Stimulated activated CD4-positive, alpha-beta T cell treated with anti-CD3 and anti-CD28 coated beads, TNF-alpha, amount 100 ng/mL, for 24 hours (primary cell): ENCODE data around the gene PEX26.
"Not testable (repeated sequence)": the region's sequence is repeated elsewhere in the genome, so short reads cannot be mapped to it uniquely, and the experiment has no call there.

Experiments used
- DNase-seq, 3 experiments: peaks; one replicate each; pipeline ENCODE4 v3.0.0-alpha.2; 2020; ENCODE audit warnings: low read depth in 3 of 3

PEX26 gene

GRCh38 chr22:18096823-18097222, 19.0 kb downstream of the PEX26 start:
- no peak for DNase-seq

- DNase-seq = no peak
These were observed 23.0 kb downstream of the PEX26 start for GRCh38 chr22:18100781-18101180.

GRCh38 chr22:18101536-18101935, 23.7 kb downstream of the PEX26 start:
- DNase-seq = no peak

DNA sequence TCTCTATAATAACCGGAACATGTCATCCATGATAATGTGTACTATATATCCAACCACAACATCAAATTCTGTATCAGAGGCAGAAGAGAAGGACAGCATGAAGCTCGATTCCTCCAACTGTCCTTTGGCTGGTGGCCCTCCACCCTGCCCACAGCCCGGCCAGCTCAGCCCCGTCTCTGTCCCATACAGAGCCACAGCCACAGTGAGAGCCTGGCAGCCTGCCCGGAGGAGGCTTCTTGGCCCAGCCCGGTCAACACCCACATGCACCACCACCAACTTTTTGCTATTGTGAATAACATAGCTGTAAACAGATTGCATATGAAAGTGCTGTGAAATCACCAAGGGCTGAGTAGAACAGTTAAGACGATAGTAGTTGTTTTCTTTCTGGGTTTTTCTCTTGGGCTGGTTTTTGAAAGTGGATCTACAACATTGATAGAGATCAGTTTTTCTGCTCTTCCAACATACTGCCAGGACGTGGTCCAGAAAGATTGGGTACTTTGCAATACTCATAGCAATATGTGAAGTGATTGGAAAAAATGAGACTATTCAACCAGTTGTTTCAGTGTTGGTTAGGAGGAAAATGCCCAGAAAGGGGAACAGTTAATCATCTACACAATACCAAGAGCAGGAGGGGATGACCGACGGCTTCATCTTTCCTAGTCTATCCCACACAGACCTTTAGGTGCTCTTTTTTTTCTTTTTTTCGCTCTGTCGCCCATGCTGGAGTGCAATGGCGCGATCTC, 25.9 kb downstream of the PEX26 start:
- no peak for DNase-seq

- DNase-seq = no peak
These were observed 26.8 kb downstream of the PEX26 start for GRCh38 chr22:18104566-18104965.

DNA sequence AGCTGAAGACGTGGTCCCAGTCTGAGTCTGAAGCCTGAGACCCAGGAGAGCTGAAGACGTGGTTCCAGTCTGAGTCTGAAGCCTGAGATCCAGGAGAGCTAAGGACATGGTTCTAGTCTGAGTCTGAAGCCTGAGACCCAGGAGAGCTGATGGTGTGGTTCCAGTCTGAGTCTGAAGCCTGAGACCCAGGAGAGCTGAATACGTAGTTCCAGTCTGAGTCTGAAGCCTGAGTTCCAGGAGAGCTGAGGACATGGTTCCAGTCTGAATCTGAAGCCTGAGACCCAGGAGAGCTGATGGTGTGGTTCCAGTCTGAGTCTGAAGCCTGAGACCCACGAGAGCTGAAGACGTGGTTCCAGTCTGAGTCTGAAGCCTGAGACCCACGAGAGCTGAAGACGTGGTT, 28.2 kb downstream of the PEX26 start:
- not testable (repeated sequence) for DNase-seq

DNA sequence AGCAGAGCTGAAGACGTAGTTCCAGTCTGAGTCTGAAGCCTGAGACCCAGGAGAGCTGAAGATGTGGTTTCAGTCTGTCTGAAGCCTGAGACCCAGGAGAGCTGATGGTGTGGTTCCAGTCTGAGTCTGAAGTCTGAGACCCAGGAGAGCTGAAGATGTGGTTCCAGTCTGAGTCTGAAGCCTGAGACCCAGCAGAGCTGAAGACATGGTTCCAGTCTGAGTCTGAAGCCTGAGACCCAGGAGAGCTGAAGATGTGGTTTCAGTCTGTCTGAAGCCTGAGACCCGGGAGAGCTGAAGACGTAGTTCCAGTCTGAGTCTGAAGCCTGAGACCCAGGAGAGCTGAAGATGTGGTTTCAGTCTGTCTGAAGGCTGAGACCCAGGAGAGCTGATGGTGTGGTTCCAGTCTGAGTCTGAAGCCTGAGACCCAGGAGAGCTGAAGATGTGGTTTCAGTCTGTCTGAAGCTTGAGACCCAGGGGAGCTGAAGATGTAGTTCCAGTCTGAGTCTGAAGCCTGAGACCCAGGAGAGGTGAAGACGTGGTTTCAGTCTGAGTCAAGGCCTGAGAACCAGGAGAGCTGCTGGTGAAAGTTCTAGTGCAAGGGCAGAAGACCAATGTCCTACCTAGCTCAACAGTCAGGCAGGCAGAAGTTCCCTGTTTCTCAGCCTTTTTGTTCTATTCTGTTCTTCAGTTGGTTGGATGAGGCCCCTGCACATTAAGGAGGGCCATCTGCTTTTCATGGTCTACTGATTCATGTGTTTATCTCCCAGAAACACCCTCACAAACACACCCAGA, 29.0 kb downstream of the PEX26 start:
- peak in 1 of 3 experiments; percentile 35 for DNase-seq

DNA sequence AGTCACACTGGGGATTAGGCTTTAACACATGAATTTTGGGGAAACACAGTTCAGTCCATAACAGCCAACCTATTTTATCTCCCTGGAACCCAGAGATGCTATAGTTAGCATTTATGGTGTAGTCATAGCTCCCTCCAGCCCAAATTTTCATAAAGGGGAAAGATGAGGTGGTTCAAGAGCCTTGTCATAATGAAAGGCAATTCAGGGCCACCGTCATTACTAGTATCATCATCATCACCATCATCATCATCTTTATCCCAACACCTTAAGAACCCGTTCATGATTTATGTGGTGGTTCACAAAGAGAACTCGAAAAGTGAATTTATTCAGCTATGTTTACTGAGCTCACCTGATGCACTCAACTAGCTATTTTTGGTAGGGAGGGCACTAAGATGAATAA, 30.4 kb downstream of the PEX26 start:
- no peak for DNase-seq

GRCh38 chr22:18109410-18110193, 31.8 kb downstream of the PEX26 start:
- no peak for DNase-seq

DNA sequence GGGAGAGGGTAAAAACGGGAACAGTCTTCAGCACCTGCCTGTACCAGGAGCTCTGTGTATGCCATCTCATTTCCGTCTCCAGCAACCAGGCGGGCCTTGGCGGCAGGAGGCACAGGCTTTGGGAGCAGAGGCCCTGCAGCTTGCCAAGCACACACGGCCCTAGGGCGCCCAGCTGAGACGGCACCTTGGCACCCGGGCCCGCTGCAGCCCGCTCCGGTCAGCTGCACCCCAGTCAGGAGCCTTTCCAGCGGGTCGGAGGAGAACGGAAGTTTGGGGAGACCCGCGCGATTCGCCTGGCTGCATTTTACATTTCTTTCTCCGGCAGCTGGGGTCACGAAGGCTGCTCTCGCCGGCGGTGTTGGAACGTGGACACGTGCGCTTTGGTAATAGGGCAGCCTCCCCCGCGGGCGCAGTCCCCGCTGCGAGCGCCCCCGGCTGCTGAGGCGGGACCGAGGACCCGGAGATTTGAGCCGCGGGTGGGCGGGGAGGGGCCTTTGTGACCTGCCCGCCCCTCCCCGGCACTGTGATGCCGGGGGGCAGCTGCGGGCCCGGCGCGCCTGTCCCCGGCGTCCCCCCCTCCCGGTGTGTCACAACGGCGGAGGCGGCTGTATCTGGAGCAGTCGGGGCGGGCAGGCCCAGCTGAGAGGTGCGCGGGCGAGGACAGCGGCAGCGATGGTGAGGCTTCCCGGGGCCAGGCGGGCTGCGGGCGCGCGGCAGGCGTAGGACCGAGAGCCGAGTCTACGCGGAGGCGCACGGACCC, 32.6 kb downstream of the PEX26 start, which contains the start of gene TUBA8:
Gene TUBA8, plus strand, starts transcription at position 616 of the 760 bp plus-strand sequence. Its CDS starts 57 bp downstream, at position 673.
- peak in 1 of 3 experiments; percentile 37 for DNase-seq

DNA sequence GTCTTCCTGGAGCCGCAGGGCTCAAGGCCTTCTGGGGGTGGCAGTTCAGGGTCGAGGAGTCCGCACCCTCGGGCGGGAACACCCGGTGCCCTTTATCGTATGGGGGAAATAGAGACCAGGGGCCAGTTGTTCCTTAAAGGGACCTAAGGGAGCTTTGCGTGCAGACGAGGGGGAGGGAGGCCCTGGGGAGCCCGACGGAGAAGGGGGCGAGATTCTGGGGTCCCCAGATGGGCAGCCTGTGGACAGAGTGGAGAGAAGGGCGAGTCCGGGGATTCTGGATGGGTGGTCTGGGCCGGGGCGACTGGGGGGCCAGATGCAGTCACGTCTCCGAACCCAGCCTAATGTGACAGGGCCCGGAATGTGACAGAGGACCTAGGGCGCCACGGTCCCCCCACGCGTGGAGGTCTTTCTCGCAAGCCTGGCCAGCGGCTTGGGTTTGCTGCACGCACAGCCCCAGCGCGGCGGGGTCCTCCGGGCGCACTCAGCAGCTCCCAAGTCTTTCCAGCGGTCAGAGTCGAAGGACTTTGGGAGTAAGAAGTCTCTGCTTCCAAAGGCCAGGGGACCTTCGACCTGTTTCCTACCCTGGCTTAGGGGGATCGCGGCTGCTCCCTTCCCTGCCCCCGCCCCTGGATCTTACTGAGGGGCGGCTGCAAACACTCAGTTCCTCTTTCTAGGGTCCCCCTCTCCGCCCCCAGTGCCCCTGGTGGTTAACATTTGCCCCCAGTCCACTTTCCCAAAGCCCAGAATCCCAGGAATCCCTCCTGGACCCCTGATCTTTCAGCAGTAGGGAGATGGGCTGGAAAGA, 33.4 kb downstream of the PEX26 start:
- DNase-seq = no peak

DNA sequence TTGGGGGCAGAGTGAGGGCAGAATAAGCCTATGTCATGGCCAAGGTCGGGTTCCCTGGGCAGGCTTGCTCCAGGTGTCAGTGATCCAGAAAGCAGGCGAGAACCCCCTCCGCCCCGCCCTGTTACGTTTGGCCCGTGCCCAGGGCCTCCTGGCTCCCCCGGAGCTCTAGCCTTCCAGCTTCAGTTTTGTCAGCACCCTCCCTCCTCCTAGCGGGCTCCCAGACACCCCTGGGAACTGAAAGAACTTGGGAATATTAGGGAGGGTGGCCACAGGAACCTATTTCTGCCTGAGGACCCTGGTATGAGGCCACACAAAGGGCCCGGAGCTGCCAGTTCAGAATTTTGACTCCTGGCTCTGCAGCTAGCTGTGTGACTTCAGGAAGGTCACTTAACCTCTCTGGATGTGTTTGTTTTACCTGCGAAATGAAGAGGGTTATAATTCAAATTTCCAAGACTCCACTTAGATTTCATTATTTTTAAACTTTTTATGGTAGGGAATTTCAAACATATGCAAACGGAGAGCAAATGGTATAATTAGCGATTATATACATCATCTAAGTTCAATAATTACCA, 34.1 kb downstream of the PEX26 start:
- no peak for DNase-seq

GRCh38 chr22:18112440-18112839, 34.6 kb downstream of the PEX26 start:
- no peak for DNase-seq

- no peak for DNase-seq
These were observed 36.0 kb downstream of the PEX26 start for GRCh38 chr22:18113680-18114394.

DNA sequence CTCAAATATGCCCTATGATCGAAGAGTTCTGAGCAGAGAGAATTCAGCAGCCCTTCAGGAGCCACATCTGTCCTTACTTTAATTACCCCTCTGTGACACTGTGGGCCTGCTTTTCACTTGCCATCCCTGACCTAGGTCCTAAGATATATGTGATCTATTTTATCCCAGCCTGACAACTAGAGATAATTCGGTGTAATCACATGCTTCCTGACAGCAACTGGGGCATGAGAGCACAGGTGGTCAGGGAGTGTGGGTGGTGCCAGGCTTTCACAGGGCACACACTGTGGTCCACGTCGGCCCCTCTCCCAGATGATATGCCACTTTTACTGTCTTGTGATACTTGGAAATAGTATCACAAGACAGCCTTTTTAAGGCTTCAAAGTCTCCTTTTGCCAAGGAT, 36.7 kb downstream of the PEX26 start:
- no peak for DNase-seq

DNA sequence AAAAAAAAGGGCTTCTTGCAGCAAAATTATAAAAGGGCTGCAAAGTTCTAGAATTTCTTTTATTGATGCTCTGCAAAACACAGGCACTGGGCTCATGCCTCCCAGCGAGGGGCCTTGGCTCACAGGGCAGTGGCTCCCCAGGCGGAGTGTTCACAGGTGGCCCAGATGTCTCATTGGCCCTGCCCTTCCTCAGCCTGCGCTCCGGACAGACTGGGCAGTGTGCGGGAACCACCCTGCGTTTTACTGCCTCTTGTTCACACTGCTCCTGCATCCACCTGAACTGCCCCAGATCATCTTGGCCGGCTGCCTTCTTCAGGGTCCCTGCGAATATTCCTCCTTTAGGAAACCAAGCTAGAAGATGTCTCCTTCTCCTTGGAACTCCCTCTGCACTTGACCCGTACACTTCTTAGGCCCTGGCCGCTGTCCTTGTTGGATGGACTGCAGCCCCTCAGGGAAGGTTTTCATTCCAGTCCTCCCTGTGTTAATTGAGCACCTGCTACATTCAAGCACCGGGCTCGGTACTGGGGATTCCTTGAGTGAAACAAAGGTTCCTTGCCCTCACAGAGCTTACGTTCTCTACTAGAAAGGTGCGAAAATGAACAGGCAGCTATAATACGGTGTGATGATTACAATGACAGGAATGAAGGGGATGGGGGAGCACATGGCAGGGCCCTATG, 37.3 kb downstream of the PEX26 start:
- no peak for DNase-seq

- DNase-seq = no peak
These were observed 38.1 kb downstream of the PEX26 start for GRCh38 chr22:18115906-18116371.

GRCh38 chr22:18116634-18117033, 38.8 kb downstream of the PEX26 start:
- DNase-seq = no peak

DNA sequence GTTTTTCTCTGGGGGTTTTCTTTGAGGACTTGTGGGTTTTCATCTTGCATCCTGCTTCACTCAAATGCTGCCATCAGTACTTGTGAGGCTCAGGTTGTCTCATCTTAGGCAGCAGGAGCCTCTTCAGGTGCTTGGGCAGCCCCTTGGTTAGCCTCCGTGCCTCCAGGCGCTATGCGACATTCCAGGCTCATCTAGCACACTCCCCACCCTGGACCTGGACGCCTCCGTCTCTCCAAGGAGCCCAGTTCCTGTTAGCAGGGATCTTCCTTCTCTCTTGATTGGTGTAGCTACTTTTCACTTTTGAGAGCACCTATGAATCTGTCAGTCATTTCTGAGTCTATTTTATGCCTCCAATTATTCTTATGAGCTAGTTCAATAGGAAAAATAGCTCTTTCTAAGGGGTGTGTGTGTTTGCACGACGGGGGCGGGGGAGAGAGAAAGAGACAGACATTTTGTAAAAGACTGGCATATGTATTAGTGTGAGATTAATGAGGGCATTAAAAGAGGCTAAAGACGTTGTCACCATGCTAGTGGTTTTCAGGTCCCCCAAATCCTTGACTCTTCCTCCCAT, 40.6 kb downstream of the PEX26 start:
- DNase-seq = no peak
